GM18870 (cell line): Measurements from ENCODE around the gene CFAP46.
"Not testable (repeated sequence)": the region's sequence is repeated elsewhere in the genome, so short reads cannot be mapped to it uniquely, and the experiment has no call there.

Experiments
- ATAC-seq: cut with Tn5 transposase; IDR thresholded peaks from one replicate; pipeline ENCODE4 v1.9.1; 2021; ENCODE audit warnings: moderate library complexity; ENCODE audit not compliant: unreplicated experiment

The CFAP46 gene

GRCh38 chr10:132915411-132915810, 27.0 kb downstream of the CFAP46 start:
- no peak for ATAC-seq

- ATAC-seq, result no peak
Measured at GRCh38 chr10:132914732-132915131, 27.6 kb downstream of the CFAP46 start.

GRCh38 chr10:132913559-132914115, 28.7 kb downstream of the CFAP46 start:
- no peak for ATAC-seq

DNA sequence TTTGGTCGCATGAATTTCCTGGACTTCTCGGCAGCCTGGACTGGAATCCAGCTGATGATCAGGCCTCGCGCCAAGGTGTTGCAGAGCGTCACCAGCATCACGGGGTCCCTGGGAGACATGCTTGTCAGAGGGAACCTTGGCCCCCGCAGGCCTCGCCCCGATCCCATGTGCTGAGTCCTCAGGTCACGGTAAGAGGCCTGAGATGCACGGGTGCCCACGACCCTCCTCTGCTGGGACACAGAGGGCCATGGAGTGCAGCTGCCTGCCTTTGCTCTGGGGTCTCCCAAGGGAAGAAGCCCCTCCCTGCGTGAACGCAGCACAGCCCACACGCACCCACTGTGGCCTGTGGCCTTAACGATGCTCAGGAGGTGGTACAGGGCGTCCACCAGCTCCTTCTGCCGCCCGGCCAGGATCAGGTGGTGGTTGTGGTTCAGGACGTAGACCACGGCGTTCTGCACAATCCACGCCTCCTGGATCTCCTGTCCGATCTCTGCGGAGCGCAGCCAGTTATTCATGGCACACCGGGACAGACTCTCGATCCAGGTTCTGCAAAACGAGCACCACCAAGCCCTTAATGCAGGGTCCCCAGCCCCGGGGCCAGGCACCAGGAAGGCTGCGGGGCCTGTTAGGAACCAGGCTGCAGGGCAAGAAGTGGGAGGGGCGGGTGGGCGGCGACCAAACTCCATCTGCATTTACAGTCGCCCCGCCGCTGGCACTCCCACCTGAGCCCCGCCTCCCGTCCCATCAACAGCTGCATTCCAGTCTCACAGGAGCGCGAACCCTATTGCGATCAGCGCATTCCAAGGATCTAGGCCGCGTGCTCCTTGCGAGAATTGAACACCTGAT, 29.4 kb downstream of the CFAP46 start:
- no peak for ATAC-seq

DNA sequence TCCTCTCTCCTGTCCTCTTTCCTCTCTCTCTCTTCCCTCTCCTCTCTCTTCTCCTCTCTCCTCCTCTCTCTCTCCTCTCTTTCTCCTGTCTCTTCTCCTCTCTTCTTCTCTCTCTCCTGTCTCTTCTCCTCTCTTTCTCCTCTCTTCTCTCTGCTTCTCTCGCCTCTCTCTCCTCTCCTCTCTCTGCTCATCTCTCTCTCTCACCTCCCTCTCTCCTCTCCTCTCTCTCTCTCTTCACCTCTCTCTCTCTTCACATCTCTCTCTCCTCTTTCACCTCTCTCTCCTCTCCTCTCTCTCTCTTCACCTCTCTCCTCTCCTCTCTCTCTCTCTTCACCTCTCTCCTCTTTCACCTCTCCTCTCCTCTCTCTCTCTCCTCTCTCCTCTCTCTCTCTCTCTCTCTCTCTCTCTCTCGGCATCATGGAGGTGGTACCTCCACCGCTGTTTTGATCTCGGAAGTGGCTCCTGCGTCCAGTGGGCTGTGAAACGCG, 30.1 kb downstream of the CFAP46 start:
- ATAC-seq, result no peak

- ATAC-seq, result no peak
Measured at GRCh38 chr10:132911786-132912097, 30.6 kb downstream of the CFAP46 start.

DNA sequence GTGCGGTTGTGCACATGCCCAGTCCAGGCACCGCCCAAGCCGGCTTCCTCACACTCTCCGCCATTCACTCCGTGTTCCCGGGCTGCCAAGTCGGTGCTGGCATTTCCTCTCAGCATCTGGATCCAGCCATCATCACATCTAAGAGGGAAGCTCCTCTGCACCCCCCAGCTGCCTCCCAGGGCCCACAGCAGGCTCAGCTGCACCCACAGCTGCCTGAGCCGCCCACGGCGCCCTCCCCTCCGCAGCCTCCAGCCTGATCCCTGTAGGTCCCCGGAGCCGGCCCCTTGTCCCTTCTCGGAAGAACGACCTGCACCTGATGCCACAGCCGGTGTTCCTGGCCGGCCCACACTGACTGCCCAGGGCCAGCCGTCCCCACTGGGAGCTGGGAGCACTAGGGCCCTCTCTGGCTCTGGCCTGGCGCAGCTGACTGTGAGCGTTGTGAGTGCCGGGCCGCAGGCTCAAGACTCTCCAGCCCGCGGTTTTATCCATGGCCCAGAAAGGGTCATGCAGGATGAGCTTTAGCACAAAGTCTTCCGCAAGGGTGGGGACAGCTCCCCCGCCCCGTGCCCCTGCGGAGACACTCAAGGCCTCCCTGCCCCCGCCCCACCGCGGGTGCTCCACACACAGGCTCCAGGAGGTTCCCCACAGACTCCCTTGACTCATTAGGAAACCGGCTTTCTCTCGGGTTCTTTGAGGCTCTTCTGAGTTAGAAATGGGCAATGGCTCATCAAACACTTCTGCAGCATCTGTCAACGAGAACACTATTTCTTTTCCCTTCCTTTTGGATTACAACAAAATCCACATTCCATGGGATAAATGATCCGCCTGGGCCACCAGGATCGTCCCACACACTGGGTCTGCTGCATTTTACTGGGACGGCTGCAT, 31.2 kb downstream of the CFAP46 start:
- no peak for ATAC-seq

GRCh38 chr10:132910186-132910880, 32.0 kb downstream of the CFAP46 start:
- ATAC-seq, result no peak

DNA sequence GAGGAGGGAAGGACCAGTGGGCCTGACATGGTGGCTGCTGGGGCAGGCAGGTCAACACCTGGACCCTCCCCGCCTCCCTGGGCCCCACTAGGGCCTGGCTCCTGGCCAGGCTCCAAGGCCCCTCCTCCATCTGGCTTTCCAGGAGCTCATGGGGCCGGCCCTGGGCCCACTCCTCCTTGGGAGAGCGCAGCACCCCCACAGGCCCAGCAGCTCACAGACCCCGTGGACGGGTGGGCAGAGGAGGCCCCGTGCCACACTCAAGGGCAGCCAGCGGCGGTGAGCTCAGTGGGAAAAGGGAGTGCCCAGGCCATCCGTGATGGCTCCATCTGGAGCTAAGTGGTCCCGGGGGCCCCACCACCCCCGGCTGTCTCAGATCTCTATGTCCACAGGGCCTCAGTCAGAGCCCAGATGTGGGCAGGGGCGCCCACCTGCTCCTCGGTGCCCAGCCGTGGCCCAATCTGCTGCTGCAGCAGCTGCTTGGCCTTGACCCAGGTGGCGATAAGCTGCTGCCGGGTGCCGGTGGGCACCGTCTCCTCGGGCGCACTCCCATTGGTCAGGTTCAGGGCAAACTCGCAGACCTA, 32.8 kb downstream of the CFAP46 start:
- no peak for ATAC-seq

- no peak for ATAC-seq
Measured at GRCh38 chr10:132908621-132909295, 33.6 kb downstream of the CFAP46 start.

GRCh38 chr10:132907821-132908620, 34.3 kb downstream of the CFAP46 start:
- ATAC-seq, result no peak

GRCh38 chr10:132906836-132907235, 35.5 kb downstream of the CFAP46 start:
- ATAC-seq, result no peak

- no peak for ATAC-seq
Measured at GRCh38 chr10:132906106-132906505, 36.3 kb downstream of the CFAP46 start.

- ATAC-seq, result no peak
Measured at GRCh38 chr10:132905661-132906060, 36.7 kb downstream of the CFAP46 start.

GRCh38 chr10:132904814-132905649, 37.3 kb downstream of the CFAP46 start:
- ATAC-seq, result no peak

GRCh38 chr10:132904181-132904813, 38.1 kb downstream of the CFAP46 start:
- no peak for ATAC-seq

GRCh38 chr10:132902656-132903575, 39.5 kb downstream of the CFAP46 start:
- ATAC-seq, result not testable (repeated sequence)
